ENCODE results near the gene PTPRG.

DNA sequence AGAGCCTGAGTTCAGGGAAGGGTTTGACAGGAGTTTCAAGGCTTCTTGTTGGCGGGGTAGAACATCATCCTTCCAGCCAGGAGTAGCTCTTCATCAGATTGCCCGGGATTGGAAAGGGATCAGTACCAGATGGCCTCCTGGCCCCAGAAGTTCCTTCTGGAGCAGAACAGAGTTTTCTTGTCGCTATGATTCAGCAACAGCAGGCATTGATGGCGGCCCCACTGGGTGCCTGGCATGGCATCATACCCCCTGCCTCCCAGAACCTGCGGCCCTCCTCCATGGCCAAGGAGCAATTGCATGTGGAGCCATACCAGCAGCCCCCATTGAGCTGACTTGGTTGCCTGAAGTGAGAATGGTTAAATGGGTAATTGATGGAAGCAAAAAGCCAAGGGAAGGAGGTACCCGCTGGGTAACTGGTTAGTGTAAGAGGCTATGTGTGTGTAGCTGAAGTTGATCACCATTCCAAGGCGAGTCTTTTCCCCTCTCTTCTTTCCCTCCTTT lies 305.6 kb downstream of the PTPRG start:
- no peak for TF ChIP-seq EZH2 (IDR thresholded peaks at IDR 0.05; ENCODE audit: insufficient read depth, poor library complexity, severe bottlenecking)
- no peak for TF ChIP-seq EZH2phosphoT487 (IDR thresholded peaks at IDR 0.05; ENCODE audit: insufficient read depth, low read depth)

Data from GM23248 (cell line).